Measurements from ENCODE around the gene GRIK2. TPM values are rescaled to one million over a fixed set of nuclear protein-coding genes. Genes with fewer than 3 reads are reported as not detected.

GRIK2 gene
- total RNA-seq, 4 donors from 2014 or later, result 4.7 to 16.2 (median 7.5) TPM

DNA sequence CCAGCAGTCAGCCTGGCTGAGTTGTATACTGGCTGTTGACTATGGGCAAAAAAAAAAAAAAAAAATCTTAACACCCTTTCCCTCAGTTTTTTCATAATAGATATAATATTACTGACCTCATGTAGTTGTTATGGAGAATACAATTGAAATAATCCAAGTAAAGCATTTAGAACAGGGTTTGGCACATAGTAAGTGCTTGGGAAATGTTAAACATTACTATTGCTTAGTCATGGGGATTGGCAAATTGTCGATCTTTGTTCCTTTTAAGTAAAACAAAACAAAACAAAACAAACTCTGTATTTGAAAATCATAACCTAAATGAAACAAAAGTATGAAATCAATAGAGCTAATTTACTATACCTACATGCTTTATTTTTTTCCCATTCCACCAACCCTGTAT, 458.4 kb downstream of the GRIK2 start:
- H3K9me3 ChIP-seq, result no peaks in the 10 kb centered on the region
- TF ChIP-seq POLR2A (IDR thresholded peaks at IDR 0.05), result no peak
- TF ChIP-seq EP300 (IDR thresholded peaks at IDR 0.05), result no peak
- TF ChIP-seq, protein P1, sequence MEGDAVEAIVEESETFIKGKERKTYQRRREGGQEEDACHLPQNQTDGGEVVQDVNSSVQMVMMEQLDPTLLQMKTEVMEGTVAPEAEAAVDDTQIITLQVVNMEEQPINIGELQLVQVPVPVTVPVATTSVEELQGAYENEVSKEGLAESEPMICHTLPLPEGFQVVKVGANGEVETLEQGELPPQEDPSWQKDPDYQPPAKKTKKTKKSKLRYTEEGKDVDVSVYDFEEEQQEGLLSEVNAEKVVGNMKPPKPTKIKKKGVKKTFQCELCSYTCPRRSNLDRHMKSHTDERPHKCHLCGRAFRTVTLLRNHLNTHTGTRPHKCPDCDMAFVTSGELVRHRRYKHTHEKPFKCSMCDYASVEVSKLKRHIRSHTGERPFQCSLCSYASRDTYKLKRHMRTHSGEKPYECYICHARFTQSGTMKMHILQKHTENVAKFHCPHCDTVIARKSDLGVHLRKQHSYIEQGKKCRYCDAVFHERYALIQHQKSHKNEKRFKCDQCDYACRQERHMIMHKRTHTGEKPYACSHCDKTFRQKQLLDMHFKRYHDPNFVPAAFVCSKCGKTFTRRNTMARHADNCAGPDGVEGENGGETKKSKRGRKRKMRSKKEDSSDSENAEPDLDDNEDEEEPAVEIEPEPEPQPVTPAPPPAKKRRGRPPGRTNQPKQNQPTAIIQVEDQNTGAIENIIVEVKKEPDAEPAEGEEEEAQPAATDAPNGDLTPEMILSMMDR (IDR thresholded peaks at IDR 0.05), result no peak
- H3K36me3 ChIP-seq, result no peaks in the 10 kb centered on the region
- no peaks in the 10 kb centered on the region for H3K27me3 ChIP-seq
- 70 to 74% methylated on average over 1 of the region's 1 CpG for WGBS, 2 donors
- H3K4me3 ChIP-seq, result no peak overlapping the region
- no peaks in the 10 kb centered on the region for H3K4me1 ChIP-seq
- H3K27ac ChIP-seq, result no peak overlapping the region
- DNase-seq (ENCODE audit: low spot score in 2 of 2), result no peak

DNA sequence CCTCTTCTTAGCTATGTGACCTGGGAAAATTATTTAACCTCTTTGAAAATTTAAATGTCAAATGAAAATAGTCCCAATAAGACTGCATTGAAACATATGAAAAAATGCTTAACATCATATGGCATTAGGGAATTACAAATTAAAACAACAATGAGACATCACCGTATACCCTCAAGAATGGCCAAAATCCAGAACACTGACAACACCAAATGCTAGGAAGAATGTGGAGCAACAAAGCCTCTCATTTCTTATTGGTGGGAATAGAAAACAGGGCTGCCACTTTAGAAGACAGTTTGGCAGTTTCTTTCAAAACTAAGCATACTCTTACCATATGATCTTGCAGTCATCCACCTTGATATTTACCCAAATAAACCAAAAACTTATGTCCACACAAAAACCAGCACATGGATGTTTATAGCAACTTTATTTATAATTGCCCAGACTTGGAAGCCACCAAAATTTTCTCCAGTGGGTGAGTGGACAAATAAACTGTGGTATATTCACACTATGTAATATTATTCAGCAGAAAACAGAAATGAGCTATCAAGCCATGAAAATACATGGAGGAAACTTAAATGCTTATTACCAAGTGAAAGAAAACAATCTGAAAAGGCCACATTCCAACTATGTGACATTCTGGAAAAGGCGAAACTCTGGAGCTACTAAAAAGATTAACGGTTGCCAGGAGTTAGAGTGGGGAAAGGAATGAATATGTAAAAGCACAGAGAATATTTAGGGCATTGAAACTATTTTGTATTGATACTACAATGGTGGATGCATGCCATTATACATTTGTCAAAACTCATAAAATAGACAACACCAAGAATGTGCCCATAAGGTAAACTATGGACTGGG, 459.9 kb downstream of the GRIK2 start:
- DNase-seq (ENCODE audit: low spot score in 2 of 2), result no peak
- no peaks in the 10 kb centered on the region for H3K27me3 ChIP-seq
- no peaks in the 10 kb centered on the region for H3K9me3 ChIP-seq
- H3K36me3 ChIP-seq, result no peaks in the 10 kb centered on the region
- 50 to 67% methylated on average over 3 of the region's 3 CpGs for WGBS, 2 donors
- TF ChIP-seq, protein P1 (IDR thresholded peaks at IDR 0.05), result no peak
- no peak for TF ChIP-seq POLR2A (IDR thresholded peaks at IDR 0.05)
- H3K27ac ChIP-seq, result no peak overlapping the region
- H3K4me3 ChIP-seq, result no peak overlapping the region
- no peaks in the 10 kb centered on the region for H3K4me1 ChIP-seq

DNA sequence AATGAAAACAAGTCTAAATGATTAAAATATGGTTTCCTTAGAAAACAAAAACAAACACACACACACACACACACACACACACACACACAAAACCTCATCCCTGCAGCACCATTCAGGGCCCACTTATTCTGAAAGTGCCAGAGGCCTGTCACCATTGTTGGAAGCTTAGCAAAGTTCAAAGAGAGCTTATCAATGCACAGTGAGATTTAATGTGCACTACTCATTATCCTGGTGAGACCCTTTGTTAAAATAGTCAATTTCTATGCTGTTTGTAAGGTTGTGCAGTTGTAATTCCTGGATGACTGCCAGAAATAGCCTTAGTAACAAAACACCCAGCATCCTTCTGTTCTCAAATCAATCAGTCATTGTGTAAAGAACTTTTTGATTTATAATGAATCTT, 482.9 kb downstream of the GRIK2 start:
- no peak overlapping the region for H3K27ac ChIP-seq
- H3K36me3 ChIP-seq, result no peaks in the 10 kb centered on the region
- H3K27me3 ChIP-seq, result no peaks in the 10 kb centered on the region
- no peak for DNase-seq (ENCODE audit: low spot score in 2 of 2)
- H3K9me3 ChIP-seq, result peaks cover 0 to 6% (median 0%) of the 10 kb centered on the region in 4 donors
- H3K4me1 ChIP-seq, result no peaks in the 10 kb centered on the region
- TF ChIP-seq, protein P1 (IDR thresholded peaks at IDR 0.05), result no peak
- TF ChIP-seq POLR2A (IDR thresholded peaks at IDR 0.05), result no peak
- no peak for TF ChIP-seq EP300 (IDR thresholded peaks at IDR 0.05)
- no peak overlapping the region for H3K4me3 ChIP-seq

DNA sequence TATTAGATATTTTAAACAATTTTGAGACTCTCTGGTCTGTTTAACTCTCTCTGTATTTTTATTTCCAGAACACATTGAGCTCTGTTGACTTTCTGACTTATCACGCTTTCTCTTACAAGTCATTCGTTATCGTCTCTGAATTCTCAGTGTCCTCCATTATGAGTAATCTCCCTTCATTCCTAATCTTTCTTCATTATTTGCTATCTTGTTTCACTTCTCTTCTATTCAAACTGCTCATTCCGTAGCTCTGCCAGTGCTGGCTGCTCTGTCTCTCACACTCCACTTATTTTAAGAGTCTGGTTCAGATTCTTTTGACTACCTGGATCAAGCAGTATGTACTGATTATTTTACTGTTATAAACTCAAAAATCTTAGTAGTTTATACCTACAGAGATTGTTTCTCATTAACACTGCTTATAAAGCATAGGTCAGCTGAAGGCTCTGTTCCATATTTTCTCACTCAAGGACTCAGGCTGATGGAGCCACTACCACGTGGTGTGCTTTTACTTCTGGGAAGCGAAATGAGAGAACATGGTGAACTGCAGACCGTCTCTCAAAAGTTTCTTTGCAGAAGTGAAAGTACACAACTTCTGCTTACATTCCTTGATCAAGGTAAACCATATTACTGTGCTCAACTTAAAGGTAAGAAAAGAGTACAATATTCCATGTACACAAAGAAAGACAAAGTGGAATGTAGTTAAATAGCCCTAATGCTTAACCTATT, 485.2 kb downstream of the GRIK2 start:
- H3K36me3 ChIP-seq, result no peaks in the 10 kb centered on the region
- TF ChIP-seq EP300 (IDR thresholded peaks at IDR 0.05) (no peak), POLR2A (IDR thresholded peaks at IDR 0.05) (no peak)
- TF ChIP-seq, protein P1 (IDR thresholded peaks at IDR 0.05), result no peak
- DNase-seq (ENCODE audit: low spot score in 2 of 2), result no peak
- no peak overlapping the region for H3K27ac ChIP-seq
- H3K9me3 ChIP-seq, result peaks cover 0 to 6% (median 0%) of the 10 kb centered on the region in 4 donors
- no peaks in the 10 kb centered on the region for H3K4me1 ChIP-seq
- 83 to 90% methylated on average over 7 of the region's 7 CpGs for whole genome bisulfite sequencing, 2 donors
- H3K27me3 ChIP-seq, result no peaks in the 10 kb centered on the region
- H3K4me3 ChIP-seq, result no peak overlapping the region

DNA sequence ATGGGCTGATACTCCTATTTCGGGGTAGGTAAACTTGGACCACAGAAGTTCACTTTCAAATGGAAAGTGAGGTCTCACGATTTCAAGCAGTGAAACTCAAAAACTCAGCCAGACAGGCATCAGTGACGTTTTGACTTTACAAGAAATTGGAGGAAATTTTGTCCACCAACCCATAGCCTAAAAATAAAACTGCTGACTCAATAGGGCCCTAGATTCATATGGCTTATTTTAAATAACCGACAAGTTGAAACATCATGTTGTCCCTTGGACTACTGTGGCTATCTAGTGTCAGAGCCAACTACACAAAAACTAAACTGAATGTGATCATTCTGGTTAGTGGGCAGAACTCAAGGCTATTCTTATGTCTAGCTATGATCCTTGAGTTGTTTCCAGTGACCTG, 486.3 kb downstream of the GRIK2 start:
- DNase-seq (ENCODE audit: low spot score in 2 of 2), result no peak
- no peaks in the 10 kb centered on the region for H3K27me3 ChIP-seq
- H3K9me3 ChIP-seq, result no peaks in the 10 kb centered on the region
- 82 to 84% methylated on average over 4 of the region's 4 CpGs for WGBS, 2 donors
- TF ChIP-seq EP300 (IDR thresholded peaks at IDR 0.05) (no peak), POLR2A (IDR thresholded peaks at IDR 0.05) (no peak)
- TF ChIP-seq, protein P1 (IDR thresholded peaks at IDR 0.05), result no peak
- no peaks in the 10 kb centered on the region for H3K4me1 ChIP-seq
- H3K27ac ChIP-seq, result no peak overlapping the region
- no peaks in the 10 kb centered on the region for H3K36me3 ChIP-seq
- H3K4me3 ChIP-seq, result no peak overlapping the region

All from tibial nerve (tissue), 4 donors.